A549 (cell line): ENCODE measurements around the gene KRTAP10-9. TPM values are rescaled to one million over a fixed set of nuclear protein-coding genes. Genes with fewer than 3 reads are reported as not detected.

Experiments
- ATAC-seq, 2 experiments: fragments of 200-7000 bp in 1 of 2; fragments of >200 bp in 1 of 2; cut with Nextera tagmentation in 1 of 2; cut with Tn5 transposase in 1 of 2; 3 replicates each; pipeline versions ENCODE4 v1.8.0 to v1.9.1; 2018 to 2020; ENCODE audit warnings: mild to moderate bottlenecking in 1 of 2, moderate library complexity in 1 of 2
- CTCF ChIA-PET: fragments of 300-600 bp; sonication (Branson Sonifier 250); formaldehyde crosslinking; extraction: SDS; loops from one replicate; lab custom pipeline; 2021; ENCODE audit warnings: antibody characterized with exemption, inconsistent platforms; lab: Yijun Ruan, JAX
- POLR2A ChIA-PET: fragments of 350-600 bp; formaldehyde crosslinking; extraction: SDS; loops from one replicate; lab custom pipeline; 2021; ENCODE audit warnings: antibody characterized with exemption, inconsistent platforms; lab: Yijun Ruan, JAX
- DNase-seq, 2 experiments: peaks; one replicate each; pipeline versions ENCODE4 v3.0.0 to v3.0.0-alpha.2; 2011 to 2016; ENCODE audit warnings: low read depth in 1 of 2, low spot score in 1 of 2
- FAIRE-seq: peaks from 2 replicates; lab custom pipeline; 2011; peaks lifted over from hg19 to GRCh38; lab: Jason Lieb, UNC
- H3K27ac ChIP-seq, 2 experiments: fragments of >200 bp; sonication (Bioruptor Twin); formaldehyde crosslinking; 3 replicates each; pipeline ENCODE4 v1.5.1; 2016 to 2017
- H3K4me1 ChIP-seq: fragments of >200 bp; sonication (Bioruptor Twin); formaldehyde crosslinking; 3 replicates; pipeline ENCODE4 v1.6.1; 2016
- H3K4me2 ChIP-seq: fragments of >200 bp; sonication (Bioruptor Twin); formaldehyde crosslinking; 3 replicates; pipeline ENCODE4 v1.6.1; 2016
- H3K4me3 ChIP-seq: fragments of >200 bp; sonication (Bioruptor Twin); formaldehyde crosslinking; 3 replicates; pipeline ENCODE4 v1.5.1; 2016
- H3K9me3 ChIP-seq: fragments of >200 bp; sonication (Bioruptor Twin); formaldehyde crosslinking; 3 replicates; pipeline ENCODE4 v1.6.1; 2016
- ATOH8 ChIP-seq: fragments of 250-450 bp; sonication (Bioruptor Pico); IDR thresholded peaks from 2 replicates; pipeline ENCODE4 v1.5.0; 2020; ENCODE audit warnings: low read depth, mild to moderate bottlenecking, moderate library complexity
- BCL3 ChIP-seq: fragments of >200 bp; sonication (Bioruptor Twin); formaldehyde crosslinking; IDR thresholded peaks from 3 replicates; pipeline ENCODE4 v1.6.1; 2016
- ESRRA ChIP-seq: fragments of 150-350 bp; IDR thresholded peaks from 2 replicates; pipeline ENCODE4 v1.6.1; 2014; ENCODE audit warnings: mild to moderate bottlenecking, low read length, borderline replicate concordance
- FOSB ChIP-seq: fragments of 250-450 bp; sonication (Bioruptor Pico); IDR thresholded peaks from 2 replicates; pipeline ENCODE4 v1.5.0; 2020; ENCODE audit warnings: mild to moderate bottlenecking, moderate library complexity
- FOSL2 ChIP-seq, 2 experiments: fragments of 450-650 bp in 1 of 2; fragments of >200 bp in 1 of 2; sonication (Bioruptor Twin) in 1 of 2; formaldehyde crosslinking; IDR thresholded peaks; 2 replicates each; pipeline versions ENCODE4 v1.5.0 to v1.6.1; 2016 to 2020; ENCODE audit warnings: mild to moderate bottlenecking in 1 of 2, moderate library complexity in 1 of 2
- GATA3 ChIP-seq: IDR thresholded peaks from 2 replicates; pipeline ENCODE4 v1.6.1; 2012; ENCODE audit warnings: borderline replicate concordance
- HDAC2 ChIP-seq: fragments of 200-600 bp; sonication (generic); IDR thresholded peaks from 2 replicates; pipeline ENCODE4 v1.6.1; 2016
- HMGXB4 ChIP-seq: fragments of 250-450 bp; sonication (Bioruptor Pico); IDR thresholded peaks from 2 replicates; pipeline ENCODE4 v1.5.0; 2021; ENCODE audit warnings: mild to moderate bottlenecking, moderate library complexity, borderline replicate concordance
- JUNB ChIP-seq: fragments of >200 bp; sonication (Bioruptor Twin); formaldehyde crosslinking; IDR thresholded peaks from 2 replicates; pipeline ENCODE4 v1.6.1; 2016
- KDM1A ChIP-seq: fragments of 200-600 bp; sonication (generic); IDR thresholded peaks from 2 replicates; pipeline ENCODE4 v1.6.1; 2016; ENCODE audit warnings: low read depth, mild to moderate bottlenecking
- KDM5A ChIP-seq: fragments of 200-600 bp; sonication (generic); IDR thresholded peaks from 2 replicates; pipeline ENCODE4 v1.6.1; 2016; ENCODE audit warnings: antibody characterized with exemption, mild to moderate bottlenecking
- MAZ ChIP-seq: fragments of 150-350 bp; IDR thresholded peaks from 2 replicates; pipeline ENCODE4 v1.6.1; 2014; ENCODE audit warnings: antibody characterized with exemption, low read depth, low read length, borderline replicate concordance
- MYC ChIP-seq: IDR thresholded peaks from 2 replicates; pipeline ENCODE4 v1.6.1; 2012; ENCODE audit warnings: mild to moderate bottlenecking, inconsistent platforms, low read length, improper control_type of control experiment, borderline replicate concordance
- NR3C1 ChIP-seq: fragments of >200 bp; sonication (Bioruptor Twin); formaldehyde crosslinking; IDR thresholded peaks from 3 replicates; pipeline ENCODE4 v1.6.1; 2017
- RARB ChIP-seq: fragments of 250-450 bp; sonication (Bioruptor Pico); IDR thresholded peaks from 2 replicates; pipeline ENCODE4 v1.8.0; 2021; ENCODE audit warnings: mild to moderate bottlenecking, moderate library complexity
- RCOR1 ChIP-seq: fragments of 150-350 bp; IDR thresholded peaks from 2 replicates; pipeline ENCODE4 v1.6.1; 2014; ENCODE audit warnings: antibody characterized with exemption, low read length, low read depth
- REST ChIP-seq: fragments of 200-600 bp; sonication (generic); IDR thresholded peaks from 2 replicates; pipeline ENCODE4 v1.6.1; 2016; ENCODE audit warnings: antibody characterized with exemption, mild to moderate bottlenecking, moderate library complexity
- SMC3 ChIP-seq: fragments of >200 bp; sonication (Bioruptor Twin); formaldehyde crosslinking; IDR thresholded peaks from 3 replicates; pipeline ENCODE4 v1.6.1; 2018; ENCODE audit warnings: inconsistent platforms
- USF2 ChIP-seq: fragments of 450-650 bp; IDR thresholded peaks from 2 replicates; pipeline ENCODE4 v1.6.1; 2014; ENCODE audit warnings: antibody characterized with exemption
- ZNF302 ChIP-seq: fragments of 250-450 bp; sonication (Bioruptor Pico); IDR thresholded peaks from 2 replicates; pipeline ENCODE4 v1.9.0; 2021; ENCODE audit warnings: inconsistent platforms, mild to moderate bottlenecking, moderate library complexity
- WGBS: methylation state at CpG from one replicate; pipeline ENCODE4 v1.1.6; 2017; ENCODE audit errors: missing lambda C conversion rate; 5-methylcytosine and 5-hydroxymethylcytosine counted together
- polyA plus RNA-seq, 4 experiments: library from polyadenylated mRNA; depleted of rRNA in 3 of 4; stranded (reverse); fragments of >200 nt; fragmentation: RNase III in 1 of 4; extraction: RNeasy Plus Mini Kit Qiagen cat#74134 plus additional on column Dnase treatment in 1 of 4; gene quantifications; 2 replicates in 3 of 4; 3 replicates in 1 of 4; pipeline ENCODE4 v1.2.3, GENCODE V29; 2011 to 2017

Gene KRTAP10-9
- polyA plus RNA-seq, 2 of the 4 experiments (the other 2 are of a cell fraction), result not detected

GRCh38 chr21:44579056-44579832 lies 47.6 kb upstream of the KRTAP10-9 start:
- H3K27ac ChIP-seq, result no peak overlapping the region
- H3K4me3 ChIP-seq, result no peak overlapping the region
- 49% methylated on average over 4 of the region's 22 CpGs for WGBS
- TF ChIP-seq MAZ (no peak), JUNB (no peak), RARB (CRISPR knock-in tag) (no peak), SMC3 (no peak), KDM5A (no peak), ESRRA (no peak), USF2 (no peak), FOSB (CRISPR knock-in tag) (no peak), RCOR1 (no peak), MYC (no peak), ZNF302 (CRISPR knock-in tag) (no peak), HDAC2 (no peak), BCL3 (no peak), ATOH8 (no peak), KDM1A (no peak), REST (no peak), NR3C1 (no peak), HMGXB4 (CRISPR knock-in tag) (no peak), FOSL2 (IDR thresholded peaks at IDR 0.05) (no peak), FOSL2 (CRISPR knock-in tag; IDR thresholded peaks at IDR 0.05) (no peak), GATA3 (no peak)
- H3K9me3 ChIP-seq, result peaks cover 20% of the 10 kb centered on the region
- DNase-seq, result no peak
- CTCF ChIA-PET, result interaction anchor here (1.3 to 2.1 kb wide), 3 partner anchors 9 to 163 kb away, joined by 3 to 6 read pairs (median 3); no protein-coding TSS in a partner anchor
- POLR2A ChIA-PET, result no interaction called here
- FAIRE-seq, result no peak
- H3K4me2 ChIP-seq, result no peak overlapping the region
- no peak for ATAC-seq
- no peaks in the 10 kb centered on the region for H3K4me1 ChIP-seq
